Neural progenitor cell (in vitro differentiated cells): Measurements from ENCODE around the gene ADA. TPM values are rescaled to one million over a fixed set of nuclear protein-coding genes. Genes with fewer than 3 reads are reported as not detected.
A peak's percentile ranks its signal among the peaks of the same experiment; 100 is the strongest.

Source experiments
- DNase-seq: peaks from one replicate; pipeline ENCODE4 v3.0.0-alpha.2; 2016; ENCODE audit warnings: low spot score
- H2AFZ ChIP-seq: fragments of 200-600 bp; sonication (generic); replicated peaks from 2 replicates; pipeline ENCODE4 v1.6.1; 2016; ENCODE audit warnings: antibody characterized with exemption
- H3F3A ChIP-seq: fragments of 200-600 bp; sonication (generic); 2 replicates; pipeline ENCODE4 v1.6.1; 2016; ENCODE audit warnings: antibody characterized with exemption, low read depth
- H3K27ac ChIP-seq: fragments of 200-600 bp; sonication (generic); 2 replicates; pipeline ENCODE4 v1.5.1; 2016; ENCODE audit warnings: mild to moderate bottlenecking
- H3K27me3 ChIP-seq: fragments of 200-600 bp; sonication (generic); 2 replicates; pipeline ENCODE4 v1.6.1; 2016; ENCODE audit warnings: mild to moderate bottlenecking, moderate library complexity
- H3K36me3 ChIP-seq: fragments of 200-600 bp; sonication (generic); 2 replicates; pipeline ENCODE4 v1.5.1; 2016
- H3K4me1 ChIP-seq: fragments of 200-600 bp; sonication (generic); 2 replicates; pipeline ENCODE4 v1.6.1; 2016; ENCODE audit warnings: mixed run types
- H3K4me2 ChIP-seq: fragments of 200-600 bp; sonication (generic); 2 replicates; pipeline ENCODE4 v1.6.1; 2016
- H3K4me3 ChIP-seq: fragments of 200-600 bp; sonication (generic); 2 replicates; pipeline ENCODE4 v1.5.1; 2016
- H3K79me2 ChIP-seq: fragments of 200-600 bp; sonication (generic); 2 replicates; pipeline ENCODE4 v1.6.1; 2016; ENCODE audit warnings: low read depth
- H3K9ac ChIP-seq: fragments of 200-600 bp; sonication (generic); 2 replicates; pipeline ENCODE4 v1.6.1; 2016
- H3K9me3 ChIP-seq: fragments of 200-600 bp; sonication (generic); 2 replicates; pipeline ENCODE4 v1.5.1; 2016; ENCODE audit warnings: low read depth
- H4K20me1 ChIP-seq: fragments of 200-600 bp; sonication (generic); 2 replicates; pipeline ENCODE4 v1.6.1; 2016; ENCODE audit warnings: low read depth
- H3K27ac Mint-ChIP-seq: 3 replicates; pipeline ENCODE4 v1.8.0; 2021; ENCODE audit warnings: mixed read lengths
- H3K27me3 Mint-ChIP-seq: 2 replicates; pipeline ENCODE4 v1.8.0; 2022; ENCODE audit warnings: low read depth, mild to moderate bottlenecking, inconsistent platforms, moderate library complexity, mixed read lengths; ENCODE audit not compliant: insufficient read depth
- H3K36me3 Mint-ChIP-seq: 3 replicates; pipeline ENCODE4 v1.8.0; 2021; ENCODE audit warnings: mixed read lengths
- H3K4me1 Mint-ChIP-seq: 3 replicates; pipeline ENCODE4 v1.8.0; 2021; ENCODE audit warnings: mixed read lengths
- H3K4me3 Mint-ChIP-seq: 3 replicates; pipeline ENCODE4 v1.8.0; 2021; ENCODE audit warnings: mild to moderate bottlenecking, moderate library complexity, mixed read lengths
- H3K9me3 Mint-ChIP-seq: 3 replicates; pipeline ENCODE4 v1.8.0; 2020; ENCODE audit warnings: mixed read lengths
- EZH2 ChIP-seq: fragments of 200-600 bp; sonication (generic); IDR thresholded peaks from 2 replicates; pipeline ENCODE4 v1.6.1; 2017; ENCODE audit warnings: antibody characterized with exemption, mild to moderate bottlenecking, moderate library complexity
- EZH2phosphoT487 ChIP-seq: fragments of 200-600 bp; sonication (generic); IDR thresholded peaks from 2 replicates; pipeline ENCODE4 v1.6.1; 2017; ENCODE audit warnings: antibody characterized with exemption
- total RNA-seq: library from RNA; depleted of rRNA; stranded (reverse); fragments of >200 nt; gene quantifications from 2 replicates; pipeline ENCODE4 v1.2.3, GENCODE V29; 2015; ENCODE audit warnings: low replicate concordance
- TF ChIP-seq, protein P1 (sequence below): fragments of 200-600 bp; sonication (generic); IDR thresholded peaks from 2 replicates; pipeline ENCODE4 v1.5.1; 2017; ENCODE audit warnings: antibody characterized with exemption, mild to moderate bottlenecking

ADA gene
- total RNA-seq, 1 donor from 2014 or later = 29.7 TPM

DNA sequence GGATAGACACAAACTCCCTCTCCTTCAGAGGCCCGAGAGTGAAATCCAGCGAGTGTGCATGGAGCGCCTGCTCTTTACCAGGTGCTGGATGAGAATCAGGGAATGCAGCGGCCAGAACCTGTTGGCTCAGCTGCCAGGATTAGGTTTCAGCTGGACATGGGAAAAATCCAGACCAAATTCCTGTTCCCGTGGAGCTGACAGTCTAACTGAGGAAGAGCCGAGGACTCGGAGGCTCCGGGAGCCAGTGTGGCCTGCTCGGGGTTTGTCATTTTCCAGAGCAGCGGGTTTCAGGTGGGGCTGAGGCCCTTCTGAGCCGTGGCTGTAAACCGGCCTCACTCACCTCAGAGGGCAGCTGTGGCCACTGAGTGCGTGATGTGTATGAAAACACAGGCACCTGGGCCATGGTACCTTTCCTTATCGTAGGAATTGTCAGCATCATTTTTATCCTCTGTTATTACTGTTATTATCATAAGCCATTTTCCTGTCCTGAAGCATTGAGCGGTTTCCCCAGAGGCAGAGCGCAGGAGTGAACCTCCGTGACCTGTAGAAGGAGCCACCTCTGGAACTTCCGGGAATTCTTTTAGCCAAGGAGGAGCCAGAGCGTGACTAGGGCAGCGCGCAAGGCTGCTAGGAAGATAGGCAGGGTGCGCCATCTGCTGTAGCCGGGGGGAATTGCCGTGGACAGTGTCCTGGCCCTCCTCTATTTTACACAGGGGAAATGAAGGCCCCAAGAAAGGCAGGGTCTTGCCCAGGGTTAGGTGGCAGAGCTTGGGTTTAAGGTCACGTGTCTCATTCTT is 41.8 kb downstream of the ADA start:
- Histone ChIP-seq H3K36me3 (no peaks in the 10 kb centered on the region), H3K4me3 (no peak overlapping the region), H2AFZ (peak overlapping the region; percentile 8), H3K79me2 (no peaks in the 10 kb centered on the region), H3K4me2 (peak overlapping the region; percentile 24), H3F3A (peaks cover 14% of the 10 kb centered on the region), H3K9me3 (no peaks in the 10 kb centered on the region), H3K9ac (no peak overlapping the region), H3K4me1 (peaks cover 6% of the 10 kb centered on the region), H3K27me3 (no peaks in the 10 kb centered on the region), H4K20me1 (no peaks in the 10 kb centered on the region), H3K27ac (peak overlapping the region; percentile 52)
- no peaks in the 10 kb centered on the region for H3K9me3 Mint-ChIP-seq
- H3K27me3 Mint-ChIP-seq = no peaks in the 10 kb centered on the region
- H3K36me3 Mint-ChIP-seq = no peaks in the 10 kb centered on the region
- peak overlapping the region; percentile 90 for H3K27ac Mint-ChIP-seq
- DNase-seq = peak; percentile 94
- TF ChIP-seq, protein P1, sequence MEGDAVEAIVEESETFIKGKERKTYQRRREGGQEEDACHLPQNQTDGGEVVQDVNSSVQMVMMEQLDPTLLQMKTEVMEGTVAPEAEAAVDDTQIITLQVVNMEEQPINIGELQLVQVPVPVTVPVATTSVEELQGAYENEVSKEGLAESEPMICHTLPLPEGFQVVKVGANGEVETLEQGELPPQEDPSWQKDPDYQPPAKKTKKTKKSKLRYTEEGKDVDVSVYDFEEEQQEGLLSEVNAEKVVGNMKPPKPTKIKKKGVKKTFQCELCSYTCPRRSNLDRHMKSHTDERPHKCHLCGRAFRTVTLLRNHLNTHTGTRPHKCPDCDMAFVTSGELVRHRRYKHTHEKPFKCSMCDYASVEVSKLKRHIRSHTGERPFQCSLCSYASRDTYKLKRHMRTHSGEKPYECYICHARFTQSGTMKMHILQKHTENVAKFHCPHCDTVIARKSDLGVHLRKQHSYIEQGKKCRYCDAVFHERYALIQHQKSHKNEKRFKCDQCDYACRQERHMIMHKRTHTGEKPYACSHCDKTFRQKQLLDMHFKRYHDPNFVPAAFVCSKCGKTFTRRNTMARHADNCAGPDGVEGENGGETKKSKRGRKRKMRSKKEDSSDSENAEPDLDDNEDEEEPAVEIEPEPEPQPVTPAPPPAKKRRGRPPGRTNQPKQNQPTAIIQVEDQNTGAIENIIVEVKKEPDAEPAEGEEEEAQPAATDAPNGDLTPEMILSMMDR = peak; percentile 96
- TF ChIP-seq EZH2phosphoT487 = no peak
- H3K4me3 Mint-ChIP-seq = peak overlapping the region; percentile 75
- H3K4me1 Mint-ChIP-seq = peaks cover 8% of the 10 kb centered on the region

DNA sequence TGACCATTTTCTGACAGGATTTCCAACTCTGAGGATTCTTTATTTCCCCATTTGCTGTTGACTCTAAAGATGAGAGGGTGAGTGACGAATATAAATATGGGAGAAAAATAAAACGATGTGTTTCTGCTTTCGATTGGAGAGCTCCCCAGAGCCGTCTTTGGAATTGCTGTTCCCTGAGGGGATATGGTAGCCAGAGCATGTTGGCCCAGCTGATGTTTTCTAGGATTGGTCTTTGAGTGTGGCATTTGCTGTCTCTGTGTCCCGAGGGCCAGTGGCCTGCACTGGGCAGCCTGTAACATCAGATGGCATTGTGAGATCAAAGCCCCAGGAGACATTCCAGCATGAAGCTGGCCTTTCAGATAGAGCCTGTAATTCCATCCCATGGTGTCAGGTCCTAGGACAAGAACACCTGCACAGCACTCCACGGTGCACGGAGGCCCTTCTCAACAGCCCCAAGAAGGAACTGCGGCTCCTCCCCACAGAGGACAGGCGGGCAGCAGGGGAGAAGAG is 42.4 kb downstream of the ADA start:
- peaks cover 14% of the 10 kb centered on the region for H3F3A ChIP-seq
- no peaks in the 10 kb centered on the region for H3K79me2 ChIP-seq
- peak overlapping the region; percentile 81 for H3K27ac Mint-ChIP-seq
- no peaks in the 10 kb centered on the region for H3K36me3 Mint-ChIP-seq
- peak overlapping the region; percentile 24 for H3K4me2 ChIP-seq
- H4K20me1 ChIP-seq = no peaks in the 10 kb centered on the region
- no peaks in the 10 kb centered on the region for H3K27me3 ChIP-seq
- peaks cover 6% of the 10 kb centered on the region for H3K4me1 ChIP-seq
- no peaks in the 10 kb centered on the region for H3K36me3 ChIP-seq
- no peak overlapping the region for H3K9ac ChIP-seq
- no peaks in the 10 kb centered on the region for H3K27me3 Mint-ChIP-seq
- H3K4me3 Mint-ChIP-seq = no peak overlapping the region
- no peak for TF ChIP-seq EZH2phosphoT487
- no peak for TF ChIP-seq EZH2
- TF ChIP-seq, protein P1 = no peak
- peaks cover 7% of the 10 kb centered on the region for H3K4me1 Mint-ChIP-seq
- no peaks in the 10 kb centered on the region for H3K9me3 Mint-ChIP-seq
- peak overlapping the region; percentile 52 for H3K27ac ChIP-seq
- peak; percentile 20 for DNase-seq
- no peaks in the 10 kb centered on the region for H3K9me3 ChIP-seq
- H2AFZ ChIP-seq = no peak overlapping the region
- no peak overlapping the region for H3K4me3 ChIP-seq

DNA sequence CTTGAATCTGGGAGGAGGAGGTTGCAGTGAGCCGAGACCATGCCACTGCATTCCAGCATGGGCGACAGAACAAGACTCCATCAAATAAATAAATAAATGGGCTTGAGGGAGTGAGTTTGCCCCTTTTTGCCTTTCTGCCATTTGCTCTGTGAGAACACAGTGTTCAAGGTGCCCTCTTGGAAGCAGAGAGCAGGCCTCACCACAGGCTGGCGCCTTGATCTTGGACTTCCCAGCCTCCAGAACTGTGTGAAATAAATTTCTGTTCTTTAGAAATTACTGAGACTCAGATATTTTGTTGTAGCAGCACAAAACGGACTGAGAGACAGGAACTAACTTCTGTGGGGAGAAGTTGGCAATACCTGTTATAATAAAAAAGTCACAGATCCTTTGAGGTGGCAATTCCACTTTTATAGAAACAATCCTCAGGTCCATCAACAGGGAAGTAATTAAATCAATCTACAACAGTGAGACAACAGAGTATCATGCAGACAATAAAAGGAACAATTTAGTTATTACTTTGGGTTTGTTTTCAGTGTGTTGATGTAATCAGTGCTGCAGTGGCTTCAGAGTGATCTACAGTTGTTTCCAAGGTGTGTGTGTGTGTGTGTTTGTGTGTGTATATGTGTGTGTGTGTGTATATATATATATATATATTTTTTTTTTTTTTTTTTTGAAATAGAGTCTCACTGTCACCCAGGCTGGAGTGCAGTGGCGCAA is 44.6 kb downstream of the ADA start:
- Histone ChIP-seq H3K27me3 (no peaks in the 10 kb centered on the region), H3K4me1 (peaks cover 6% of the 10 kb centered on the region), H3K27ac (no peak overlapping the region), H3K9ac (no peak overlapping the region), H3K9me3 (no peaks in the 10 kb centered on the region), H3K4me2 (no peak overlapping the region), H2AFZ (no peak overlapping the region), H3K4me3 (no peak overlapping the region), H4K20me1 (no peaks in the 10 kb centered on the region), H3F3A (peaks cover 14% of the 10 kb centered on the region), H3K79me2 (no peaks in the 10 kb centered on the region), H3K36me3 (no peaks in the 10 kb centered on the region)
- Mint-ChIP-seq H3K36me3 (no peaks in the 10 kb centered on the region), H3K27me3 (no peaks in the 10 kb centered on the region), H3K27ac (no peak overlapping the region), H3K9me3 (no peaks in the 10 kb centered on the region), H3K4me3 (no peak overlapping the region), H3K4me1 (peaks cover 7% of the 10 kb centered on the region)
- TF ChIP-seq EZH2phosphoT487 (no peak), EZH2 (no peak)
- TF ChIP-seq, protein P1 = no peak
- DNase-seq = no peak
